H1 (cell line): ENCODE results near the gene PFN3. TPM values are rescaled to one million over a fixed set of nuclear protein-coding genes. Genes with fewer than 3 reads are reported as not detected.

Experiments used
- CTCF ChIA-PET: fragments of 300-600 bp; sonication (Branson Sonifier 250); formaldehyde crosslinking; loops from one replicate; lab custom pipeline; 2021; ENCODE audit not compliant: partially characterized antibody; lab: Charles Lee
- POLR2A ChIA-PET: fragments of 300-600 bp; sonication (Branson Sonifier 250); formaldehyde crosslinking; loops from one replicate; lab custom pipeline; 2021; ENCODE audit warnings: inconsistent platforms; ENCODE audit not compliant: partially characterized antibody; lab: Charles Lee
- DNase-seq, 2 experiments: peaks; one replicate each; pipeline versions ENCODE4 v3.0.0 to v3.0.0-alpha.2; 2010 to 2022; ENCODE audit warnings: low spot score in 2 of 2, low read depth in 1 of 2, mixed read lengths in 1 of 2
- FAIRE-seq: peaks from 2 replicates; lab custom pipeline; 2011; peaks lifted over from hg19 to GRCh38; lab: Jason Lieb, UNC
- H2AFZ ChIP-seq: 2 replicates; pipeline ENCODE4 v1.8.1; 2012; ENCODE audit warnings: low read length, inconsistent platforms
- H2AK5ac ChIP-seq: 2 replicates; pipeline ENCODE4 v1.6.1; 2013; ENCODE audit warnings: low read depth, low read length
- H2BK120ac ChIP-seq: replicated peaks from 2 replicates; pipeline ENCODE3; 2013; ENCODE audit warnings: low read depth, low read length, inconsistent platforms
- H2BK12ac ChIP-seq: 2 replicates; pipeline ENCODE4 v1.6.1; 2013; ENCODE audit warnings: low read depth, low read length
- H2BK15ac ChIP-seq: 2 replicates; pipeline ENCODE4 v1.6.1; 2013; ENCODE audit warnings: low read length
- H2BK20ac ChIP-seq: 2 replicates; pipeline ENCODE4 v1.6.1; 2013; ENCODE audit warnings: low read length
- H2BK5ac ChIP-seq: 2 replicates; pipeline ENCODE4 v1.6.1; 2013; ENCODE audit warnings: low read depth, low read length
- H3K14ac ChIP-seq: 2 replicates; pipeline ENCODE4 v1.6.1; 2013; ENCODE audit warnings: inconsistent platforms; ENCODE audit not compliant: insufficient read length
- H3K18ac ChIP-seq: 2 replicates; pipeline ENCODE4 v1.6.1; 2013; ENCODE audit warnings: low read length; ENCODE audit errors: extremely low read depth
- H3K23ac ChIP-seq: 2 replicates; pipeline ENCODE4 v1.6.1; 2013; ENCODE audit warnings: inconsistent platforms; ENCODE audit not compliant: insufficient read length
- H3K23me2 ChIP-seq: 2 replicates; pipeline ENCODE4 v1.6.1; 2013; ENCODE audit warnings: low read depth, low read length
- H3K27ac ChIP-seq: 2 replicates; pipeline ENCODE4 v1.6.1; 2011; ENCODE audit warnings: low read depth, low read length, inconsistent platforms
- H3K27me3 ChIP-seq, 4 experiments: replicated peaks in 1 of 4; 1 replicate in 1 of 4; 2 replicates in 3 of 4; pipeline versions ENCODE4 v1.6.1 to v1.8.1; 2011 to 2013; ENCODE audit warnings: low read length in 3 of 4, mild to moderate bottlenecking in 3 of 4, inconsistent platforms in 2 of 4, mixed read lengths in 2 of 4, moderate library complexity in 1 of 4; ENCODE audit not compliant: control insufficient read depth in 3 of 4, insufficient read depth in 3 of 4; ENCODE audit errors: extremely low read depth in 1 of 4
- H3K36me3 ChIP-seq, 4 experiments: 2 replicates each; pipeline versions ENCODE4 v1.6.1 to v1.8.1; 2011 to 2013; ENCODE audit warnings: mild to moderate bottlenecking in 4 of 4, low read length in 3 of 4, moderate library complexity in 2 of 4, control low read depth in 1 of 4, inconsistent platforms in 1 of 4; ENCODE audit not compliant: insufficient read depth in 4 of 4, control insufficient read depth in 2 of 4
- H3K4ac ChIP-seq: replicated peaks from 2 replicates; pipeline ENCODE3; 2013; ENCODE audit warnings: low read length, low read depth, mixed read lengths, inconsistent platforms; ENCODE audit not compliant: insufficient read length
- H3K4me1 ChIP-seq, 4 experiments: replicated peaks in 1 of 4; 1 replicate in 1 of 4; 2 replicates in 3 of 4; pipeline versions ENCODE4 v1.6.1 to v1.8.1; 2011 to 2013; ENCODE audit warnings: low read length in 3 of 4, inconsistent platforms in 2 of 4, mixed read lengths in 1 of 4; ENCODE audit not compliant: insufficient read depth in 4 of 4, control insufficient read depth in 3 of 4
- H3K4me2 ChIP-seq, 2 experiments: 2 replicates each; pipeline versions ENCODE4 v1.6.1 to v1.8.1; 2011 to 2013; ENCODE audit warnings: low read depth in 2 of 2, low read length in 2 of 2, control low read depth in 1 of 2, inconsistent platforms in 1 of 2, mild to moderate bottlenecking in 1 of 2; ENCODE audit not compliant: insufficient read depth in 1 of 2
- H3K4me3 ChIP-seq, 4 experiments: fragments of 200-600, 300-600 bp in 1 of 4; sonication (generic), shearing (Covaris generic), sonication (Bioruptor Twin) in 1 of 4; 2 replicates each; pipeline versions ENCODE4 v1.5.1 to v1.8.1; 2011 to 2016; ENCODE audit warnings: low read length in 4 of 4, low read depth in 3 of 4, control low read depth in 2 of 4, inconsistent platforms in 2 of 4, mild to moderate bottlenecking in 2 of 4, mixed read lengths in 1 of 4, moderate library complexity in 1 of 4; ENCODE audit not compliant: insufficient read depth in 2 of 4; ENCODE audit errors: extremely low read depth in 1 of 4
- H3K56ac ChIP-seq: replicated peaks from 2 replicates; pipeline ENCODE3; 2013; ENCODE audit warnings: low read depth, mild to moderate bottlenecking, mixed read lengths, low read length, inconsistent platforms; ENCODE audit not compliant: insufficient read length
- H3K79me1 ChIP-seq: 2 replicates; pipeline ENCODE4 v1.6.1; 2013; ENCODE audit warnings: low read depth, low read length, control low read depth
- H3K79me2 ChIP-seq, 2 experiments: 2 replicates each; pipeline versions ENCODE4 v1.6.1 to v1.8.1; 2012 to 2013; ENCODE audit warnings: low read length in 2 of 2, mild to moderate bottlenecking in 2 of 2, inconsistent platforms in 1 of 2; ENCODE audit not compliant: insufficient read depth in 2 of 2, control insufficient read depth in 1 of 2
- H3K9ac ChIP-seq, 4 experiments: replicated peaks in 1 of 4; 1 replicate in 1 of 4; 2 replicates in 3 of 4; pipeline versions ENCODE4 v1.6.1 to v1.8.1; 2011 to 2013; ENCODE audit warnings: low read depth in 3 of 4, low read length in 3 of 4, control low read depth in 2 of 4, mild to moderate bottlenecking in 2 of 4, moderate library complexity in 2 of 4, inconsistent platforms in 1 of 4; ENCODE audit errors: extremely low read depth in 1 of 4
- H3K9me3 ChIP-seq, 2 experiments: 2 replicates each; pipeline versions ENCODE4 v1.6.1 to v1.8.1; 2012 to 2013; ENCODE audit warnings: mild to moderate bottlenecking in 2 of 2, moderate library complexity in 2 of 2, control low read depth in 1 of 2, inconsistent platforms in 1 of 2, low read depth in 1 of 2, low read length in 1 of 2, mixed read lengths in 1 of 2; ENCODE audit not compliant: insufficient read depth in 2 of 2
- H4K20me1 ChIP-seq, 2 experiments: replicated peaks in 1 of 2; 2 replicates each; pipeline versions ENCODE3 to v1.8.1; 2011 to 2013; ENCODE audit warnings: inconsistent platforms in 2 of 2, low read length in 2 of 2, mild to moderate bottlenecking in 1 of 2; ENCODE audit not compliant: insufficient read depth in 2 of 2, control insufficient read depth in 1 of 2
- H4K5ac ChIP-seq: 2 replicates; pipeline ENCODE4 v1.6.1; 2013; ENCODE audit warnings: low read length, low read depth, mixed read lengths, inconsistent platforms; ENCODE audit not compliant: insufficient read length
- H4K8ac ChIP-seq: 2 replicates; pipeline ENCODE4 v1.8.0; 2013; ENCODE audit warnings: mild to moderate bottlenecking, moderate library complexity, low read length, inconsistent platforms; ENCODE audit not compliant: insufficient read depth; ENCODE audit errors: extremely low read depth
- H4K91ac ChIP-seq: replicated peaks from 2 replicates; pipeline ENCODE3; 2013; ENCODE audit warnings: low read length, mixed read lengths, inconsistent platforms; ENCODE audit not compliant: insufficient read length
- CREB1 ChIP-seq: IDR thresholded peaks from 2 replicates; pipeline ENCODE4 v1.6.1; 2012; ENCODE audit warnings: inconsistent platforms
- MAFK ChIP-seq: IDR thresholded peaks from 2 replicates; pipeline ENCODE4 v1.6.1; 2012; ENCODE audit warnings: low read depth, mild to moderate bottlenecking, improper control_type of control experiment, low read length
- WGBS, 2 experiments: shearing (Covaris generic) in 1 of 2; methylation state at CpG; one replicate each; pipeline versions ENCODE4 v1.1.6 to v1.1.7; 2013 to 2015; ENCODE audit warnings: low lambda C conversion rate in 2 of 2, mixed read lengths in 2 of 2, inconsistent platforms in 1 of 2, low coverage in 1 of 2, missing lambda C conversion rate in 1 of 2; ENCODE audit not compliant: insufficient replicate concordance in 2 of 2, insufficient coverage in 1 of 2, insufficient read length in 1 of 2; ENCODE audit errors: extremely low coverage in 1 of 2, missing lambda C conversion rate in 1 of 2; 5-methylcytosine and 5-hydroxymethylcytosine counted together
- long read RNA-seq, 2 experiments: library from RNA in 1 of 2; library from capped mRNA in 1 of 2; stranded (forward); transcript quantifications; one replicate each; pipeline ENCODE4 v2.0.0, GENCODE V29; 2021; ENCODE audit warnings: inconsistent platforms in 1 of 2
- polyA minus RNA-seq, 3 experiments: library from RNA; depleted of rRNA, polyadenylated mRNA; stranded (reverse); fragments of >200 nt; gene quantifications; 1 replicate in 2 of 3; 2 replicates in 1 of 3; pipeline ENCODE4 v1.2.3, GENCODE V29; 2011
- polyA plus RNA-seq, 7 experiments: library from polyadenylated mRNA; depleted of rRNA in 3 of 7; stranded (reverse) in 5 of 7; unstranded in 2 of 7; fragments of >200 nt in 5 of 7; fragments of 200-250 nt in 2 of 7; gene quantifications; 1 replicate in 5 of 7; 2 replicates in 1 of 7; 4 replicates in 1 of 7; pipeline versions ENCODE4 v1.2.1 to v1.2.3, GENCODE V29; 2011 to 2013; ENCODE audit warnings: missing spikeins in 2 of 7, mixed read lengths in 2 of 7
- total RNA-seq: library from RNA; stranded (reverse); fragmentation: NEBNext Ultra II Directional; extraction: Animal tissue kit (Norgen Biotek cat#: 25700); gene quantifications from 2 replicates; pipeline ENCODE4 v1.2.1, GENCODE V29; 2021

The PFN3 gene
- not detected in 2 replicates for total RNA-seq
- not detected in 2 replicates for polyA plus RNA-seq (2011; rRNA removed)
- polyA plus RNA-seq (2011; cell fraction: cytosol; rRNA removed), result not detected
- polyA plus RNA-seq (2011; cell fraction: nucleus; rRNA removed), result not detected
- not detected in 4 replicates for polyA plus RNA-seq (2012, experiment 1 of 2)
- polyA plus RNA-seq (2012, experiment 2 of 2), result not detected
- not detected for polyA plus RNA-seq (2013, experiment 1 of 2)
- not detected for polyA plus RNA-seq (2013, experiment 2 of 2)
- polyA minus RNA-seq (2011; rRNA and poly(A)+ RNA removed), result not detected in 2 replicates
- polyA minus RNA-seq (2011; cell fraction: cytosol; rRNA and poly(A)+ RNA removed), result not detected
- polyA minus RNA-seq (2011; cell fraction: nucleus; rRNA and poly(A)+ RNA removed), result not detected
- long read RNA-seq, experiment 1, result 0 reads
- long read RNA-seq, experiment 2, result 0 reads

GRCh38 chr5:177399997-177400868, at the start of gene PFN3:
Gene PFN3, minus strand, starts transcription at chr5:177400661. Its CDS starts 85 bp downstream, at chr5:177400576.
- H3K79me1 ChIP-seq, result no peaks in the 10 kb centered on the region
- ChIA-PET POLR2A (interaction anchor here (0.7 to 10.8 kb wide), 4 partner anchors 10 to 55 kb away, joined by 3 to 143 read pairs (median 6); partner anchors contain the start of gene PRR7), CTCF (interaction anchor here (1.2 to 10.5 kb wide), 6 partner anchors 8 to 101 kb away, joined by 3 to 343 read pairs (median 64); partner anchors contain the start of genes GRK6, PRR7 and SLC34A1)
- H2AFZ ChIP-seq, result no peak within 1 kb of the TSS
- H4K8ac ChIP-seq, result peak within 1 kb of the TSS; percentile 58; the same call in 1 of the 2 replicates
- no peak within 1 kb of the TSS for H3K27ac ChIP-seq
- H3K4ac ChIP-seq, result no peak within 1 kb of the TSS
- WGBS, 2 experiments, result 96% methylated on average over 75 of the region's 92 CpGs; no CpG with 5 or more reads in 1 of the 2 experiments
- peaks cover 0 to 22% (median 14%) of the 10 kb centered on the region in 4 experiments; a peak in 5 of 7 replicates for H3K4me1 ChIP-seq
- DNase-seq (no peak), FAIRE-seq (no peak)
- H4K20me1 ChIP-seq, result no peaks in the 10 kb centered on the region
- no peak within 1 kb of the TSS for H3K4me3 ChIP-seq
- no peak within 1 kb of the TSS for H2AK5ac ChIP-seq
- no peak within 1 kb of the TSS for H3K4me2 ChIP-seq
- no peaks in the 10 kb centered on the region for H3K36me3 ChIP-seq
- peaks cover 19 to 49% (median 37%) of the 10 kb centered on the region in 4 experiments for H3K27me3 ChIP-seq
- H3K23me2 ChIP-seq, result peaks cover 13% of the 10 kb centered on the region; the same call in 1 of the 2 replicates
- no peak within 1 kb of the TSS for H3K56ac ChIP-seq
- TF ChIP-seq MAFK (no peak), CREB1 (peak; percentile 66; the same call in 1 of the 2 replicates)
- H3K9me3 ChIP-seq, result no peaks in the 10 kb centered on the region
- H2BK5ac ChIP-seq, result no peak within 1 kb of the TSS
- no peak within 1 kb of the TSS for H3K23ac ChIP-seq
- H3K14ac ChIP-seq, result no peak within 1 kb of the TSS
- H2BK12ac ChIP-seq, result peak within 1 kb of the TSS; percentile 39; the same call in 1 of the 2 replicates
- no peak within 1 kb of the TSS for H2BK120ac ChIP-seq
- peak within 1 kb of the TSS; percentile 46; the same call in 1 of the 2 replicates for H2BK15ac ChIP-seq
- no peak within 1 kb of the TSS for H3K9ac ChIP-seq
- no peaks in the 10 kb centered on the region for H3K79me2 ChIP-seq
- no peak within 1 kb of the TSS for H2BK20ac ChIP-seq
- no peak within 1 kb of the TSS for H3K18ac ChIP-seq
- no peak within 1 kb of the TSS for H4K91ac ChIP-seq
- H4K5ac ChIP-seq, result no peak within 1 kb of the TSS
